Measurements from ENCODE around the gene TNFSF13. TPM values are rescaled to one million over a fixed set of nuclear protein-coding genes. Genes with fewer than 3 reads are reported as not detected.

The TNFSF13 gene
- total RNA-seq, 1 experiment from 2014 or later: 0.94 TPM

GRCh38 chr17:7570351-7570750 lies 11.8 kb downstream of the TNFSF13 start:
- H3K9me3 Mint-ChIP-seq: peaks cover 3 to 7% of the 10 kb centered on the region in 2 experiments; a peak in 3 of 5 replicates
- H3K23ac ChIP-seq (ENCODE audit: insufficient read length, low read depth, low read length): no peak overlapping the region
- H2BK12ac ChIP-seq (ENCODE audit: insufficient read length, low read depth, low read length): no peak overlapping the region
- H4K5ac ChIP-seq (ENCODE audit: insufficient read length, low read depth, low read length): no peak overlapping the region
- no peak overlapping the region for H2BK5ac ChIP-seq (ENCODE audit: insufficient read length, low read length)
- H3K27me3 ChIP-seq (ENCODE audit: insufficient read depth, low read length): no peaks in the 10 kb centered on the region
- no peak overlapping the region for H2AK5ac ChIP-seq (ENCODE audit: insufficient read length, low read length)
- no peaks in the 10 kb centered on the region for H4K20me1 ChIP-seq (ENCODE audit: control insufficient read depth, insufficient read depth, insufficient read length)
- H3K36me3 Mint-ChIP-seq (ENCODE audit: insufficient read depth in 1 of 3, low read depth in 3 of 3): peaks cover 54 to 88% (median 77%) of the 10 kb centered on the region in 3 experiments
- peaks cover 2% of the 10 kb centered on the region for H3K79me1 ChIP-seq (ENCODE audit: insufficient read depth, low read depth, low read length, poor library complexity, severe bottlenecking)
- H3K27me3 Mint-ChIP-seq (ENCODE audit: low read depth): peaks cover 8% of the 10 kb centered on the region
- H3K79me2 ChIP-seq (ENCODE audit: insufficient read depth, low read length): peaks cover 21% of the 10 kb centered on the region; the same call in 1 of the 2 replicates
- H3K4me1 ChIP-seq (ENCODE audit: insufficient read depth, low read length): peaks cover 4% of the 10 kb centered on the region; the same call in 1 of the 2 replicates
- no peak overlapping the region for H2AFZ ChIP-seq (ENCODE audit: low read length)
- H2BK20ac ChIP-seq (ENCODE audit: low read depth, low read length, poor library complexity, severe bottlenecking): no peak overlapping the region
- H3K27ac ChIP-seq (ENCODE audit: insufficient read length, low read depth, low read length): no peak overlapping the region
- H3K14ac ChIP-seq (ENCODE audit: insufficient read depth, low read length): no peak overlapping the region
- H3T11ph ChIP-seq (ENCODE audit: low read length): no peak overlapping the region
- peaks cover 5% of the 10 kb centered on the region for H3K23me2 ChIP-seq (ENCODE audit: insufficient read length, low read depth, low read length, poor library complexity, severe bottlenecking)
- H3K4me1 Mint-ChIP-seq: peaks cover 22 to 25% of the 10 kb centered on the region in 2 experiments
- no peak for TF ChIP-seq CTCF (conservative IDR thresholded peaks at IDR 0.05)
- no peak overlapping the region for H2BK120ac ChIP-seq (ENCODE audit: low read depth, low read length, poor library complexity, severe bottlenecking)
- no peak for DNase-seq
- no CpG with 5 or more reads among the region's 10 CpGs for WGBS (ENCODE audit: extremely low coverage, insufficient read length, low lambda C conversion rate)
- H4K8ac ChIP-seq (replicated peaks; ENCODE audit: insufficient read length, low read depth, low read length): no peak overlapping the region
- H3K56ac ChIP-seq (ENCODE audit: insufficient read length, low read depth, low read length): no peak overlapping the region
- H3K9ac ChIP-seq (ENCODE audit: extremely low read depth, insufficient read length, low read length): no peak overlapping the region
- H2BK15ac ChIP-seq (ENCODE audit: low read depth, low read length): no peak overlapping the region
- H3K18ac ChIP-seq (ENCODE audit: insufficient read length, low read depth, low read length): no peak overlapping the region
- no peak overlapping the region for H3K4me2 ChIP-seq (ENCODE audit: insufficient read depth, insufficient read length, low read length)
- no peak overlapping the region for H4K91ac ChIP-seq (ENCODE audit: insufficient read length, low read depth, low read length)
- no peak overlapping the region for H3K4ac ChIP-seq (ENCODE audit: low read depth, low read length)
- no peaks in the 10 kb centered on the region for H3K9me3 ChIP-seq (ENCODE audit: control insufficient read depth, low read depth, low read length)
- peak overlapping the region in 2 of 3 experiments; percentile 23 to 25; a peak in 3 of 7 replicates for H3K27ac Mint-ChIP-seq
- peak overlapping the region in 1 of 2 experiments; percentile 60; a peak in 2 of 5 replicates for H3K4me3 Mint-ChIP-seq
